ENCODE results near the gene SPTB.

Gene SPTB

GRCh38 chr14:64696355-64696857 lies 183.3 kb downstream of the SPTB start:
- no peaks in the 10 kb centered on the region for H3K9me2 ChIP-seq (replicated peaks; ENCODE audit: insufficient read depth, low read length)
- no peaks in the 10 kb centered on the region for H3K4me1 ChIP-seq (ENCODE audit: low read length)
- no peak for TF ChIP-seq CTCF (IDR thresholded peaks at IDR 0.05; ENCODE audit: low read length)
- TF ChIP-seq EZH2 (optimal IDR thresholded peaks at IDR 0.05; ENCODE audit: low read depth, low read length) = no peak
- TF ChIP-seq EZH2phosphoT487 (IDR thresholded peaks at IDR 0.05; ENCODE audit: low read length) = no peak
- no peaks in the 10 kb centered on the region for H3F3A ChIP-seq (ENCODE audit: insufficient read depth, low read length)
- no peak for DNase-seq
- no peaks in the 10 kb centered on the region for H3K79me2 ChIP-seq (ENCODE audit: low read length)
- no peak overlapping the region for H3K27ac ChIP-seq (ENCODE audit: low read length)
- H3K9ac ChIP-seq (ENCODE audit: low read length) = no peak overlapping the region
- H2AFZ ChIP-seq (ENCODE audit: low read length) = no peak overlapping the region
- no peaks in the 10 kb centered on the region for H3K27me3 ChIP-seq (replicated peaks; ENCODE audit: insufficient read depth, low read length)
- no peaks in the 10 kb centered on the region for H3K9me3 ChIP-seq (replicated peaks; ENCODE audit: insufficient read depth, low read length)
- no peaks in the 10 kb centered on the region for H4K20me1 ChIP-seq (ENCODE audit: insufficient read depth, low read length)
- H3K4me3 ChIP-seq (ENCODE audit: low read length) = no peak overlapping the region
- no peak overlapping the region for H3K4me2 ChIP-seq (ENCODE audit: low read depth, low read length)
- H3K36me3 ChIP-seq (replicated peaks; ENCODE audit: insufficient read depth, low read length) = no peaks in the 10 kb centered on the region
